Measurements from ENCODE around the gene TCEA2. TPM values are rescaled to one million over a fixed set of nuclear protein-coding genes. Genes with fewer than 3 reads are reported as not detected.

TCEA2 gene
- total RNA-seq, 2 experiments from 2014 or later = 36.4 to 71.2 TPM

Small RNAs within 50 kb of the gene (microRNA-seq; reads per million reads assigned to microRNA genes)
- gene MIR6813 (ENCODE audit: borderline replicate concordance) = 8.3 reads per million, percentile 8 among the genes with 10 or more reads in this experiment

Small RNAs within 50 kb of the gene (small RNA-seq; reads per million reads assigned to genes)
- gene AL355803.1 = not detected
- gene MIR6813 = not detected

Other genes starting within 250 kb of the TCEA2 start
- gene ZBTB46, start 231.9 kb upstream of the TCEA2 start, total RNA-seq (2014; rRNA removed; shearing (Covaris generic)) = 0.57 and 1.3 TPM in 2 replicates
- gene ZBTB46, start 231.9 kb upstream of the TCEA2 start, total RNA-seq (2022) = 0.67 and 1.1 TPM in 2 replicates
- gene ABHD16B, start 201.7 kb upstream of the TCEA2 start, total RNA-seq (2014; rRNA removed; shearing (Covaris generic)) = not detected in 2 replicates
- 0.29 TPM in 1 of 2 replicates, not detected in the other for gene ABHD16B, start 201.7 kb upstream of the TCEA2 start, total RNA-seq (2022)
- 27.2 and 28.6 TPM in 2 replicates for gene TPD52L2, start 197.9 kb upstream of the TCEA2 start, total RNA-seq (2014; rRNA removed; shearing (Covaris generic))
- gene TPD52L2, start 197.9 kb upstream of the TCEA2 start, total RNA-seq (2022) = 47.0 and 51.0 TPM in 2 replicates
- gene DNAJC5, start 168.1 kb upstream of the TCEA2 start, total RNA-seq (2014; rRNA removed; shearing (Covaris generic)) = 23.5 and 27.7 TPM in 2 replicates
- gene DNAJC5, start 168.1 kb upstream of the TCEA2 start, total RNA-seq (2022) = 24.1 and 27.5 TPM in 2 replicates
- 19.8 and 25.6 TPM in 2 replicates for gene UCKL1, start 106.8 kb upstream of the TCEA2 start, total RNA-seq (2014; rRNA removed; shearing (Covaris generic))
- gene UCKL1, start 106.8 kb upstream of the TCEA2 start, total RNA-seq (2022) = 42.6 and 43.0 TPM in 2 replicates
- gene ZNF512B, start 93.3 kb upstream of the TCEA2 start, total RNA-seq (2014; rRNA removed; shearing (Covaris generic)) = 5.6 and 7.2 TPM in 2 replicates
- gene ZNF512B, start 93.3 kb upstream of the TCEA2 start, total RNA-seq (2022) = 13.6 and 14.3 TPM in 2 replicates
- gene SAMD10, start 83.6 kb upstream of the TCEA2 start, total RNA-seq (2014; rRNA removed; shearing (Covaris generic)) = 3.1 and 12.0 TPM in 2 replicates
- 11.9 and 13.3 TPM in 2 replicates for gene SAMD10, start 83.6 kb upstream of the TCEA2 start, total RNA-seq (2022)
- 45.1 and 61.5 TPM in 2 replicates for gene PRPF6, start 82.1 kb upstream of the TCEA2 start, total RNA-seq (2014; rRNA removed; shearing (Covaris generic))
- gene PRPF6, start 82.1 kb upstream of the TCEA2 start, total RNA-seq (2022) = 70.4 and 73.7 TPM in 2 replicates
- gene C20orf204, start 27.0 kb upstream of the TCEA2 start, total RNA-seq (2014; rRNA removed; shearing (Covaris generic)) = 2.0 and 3.5 TPM in 2 replicates
- gene C20orf204, start 27.0 kb upstream of the TCEA2 start, total RNA-seq (2022) = 5.9 and 6.7 TPM in 2 replicates
- gene SOX18, start 13.6 kb upstream of the TCEA2 start, total RNA-seq (2014; rRNA removed; shearing (Covaris generic)) = not detected in 2 replicates
- gene SOX18, start 13.6 kb upstream of the TCEA2 start, total RNA-seq (2022) = not detected in 2 replicates
- 85.5 and 106 TPM in 2 replicates for gene RGS19, start 16.3 kb downstream of the TCEA2 start, total RNA-seq (2014; rRNA removed; shearing (Covaris generic))
- gene RGS19, start 16.3 kb downstream of the TCEA2 start, total RNA-seq (2022) = 63.5 and 69.4 TPM in 2 replicates
- gene OPRL1, start 16.9 kb downstream of the TCEA2 start, total RNA-seq (2014; rRNA removed; shearing (Covaris generic)) = 4.8 and 6.4 TPM in 2 replicates
- gene OPRL1, start 16.9 kb downstream of the TCEA2 start, total RNA-seq (2022) = 6.1 and 7.6 TPM in 2 replicates
- not detected in 2 replicates for gene LKAAEAR1, start 21.2 kb downstream of the TCEA2 start, total RNA-seq (2014; rRNA removed; shearing (Covaris generic))
- gene LKAAEAR1, start 21.2 kb downstream of the TCEA2 start, total RNA-seq (2022) = not detected in 2 replicates
- gene NPBWR2, start 44.4 kb downstream of the TCEA2 start, total RNA-seq (2014; rRNA removed; shearing (Covaris generic)) = not detected in 2 replicates
- not detected in 2 replicates for gene NPBWR2, start 44.4 kb downstream of the TCEA2 start, total RNA-seq (2022)
- gene MYT1, start 101.3 kb downstream of the TCEA2 start, total RNA-seq (2014; rRNA removed; shearing (Covaris generic)) = 0.31 and 0.32 TPM in 2 replicates
- 0.30 and 0.95 TPM in 2 replicates for gene MYT1, start 101.3 kb downstream of the TCEA2 start, total RNA-seq (2022)
- gene PCMTD2, start 192.6 kb downstream of the TCEA2 start, total RNA-seq (2014; rRNA removed; shearing (Covaris generic)) = 47.0 and 62.1 TPM in 2 replicates
- 51.7 and 64.2 TPM in 2 replicates for gene PCMTD2, start 192.6 kb downstream of the TCEA2 start, total RNA-seq (2022)